GM12874 (cell line): ENCODE measurements around the gene NFATC1.

Source experiments
- CTCF ChIP-seq: IDR thresholded peaks from 2 replicates; pipeline ENCODE4 v1.5.1; 2011; ENCODE audit warnings: low read depth, mild to moderate bottlenecking, control low read depth, low read length, moderate library complexity; ENCODE audit not compliant: insufficient read depth

The NFATC1 gene

GRCh38 chr18:79470547-79470946 is 74.8 kb downstream of the NFATC1 start:
- TF ChIP-seq CTCF = no peak

- TF ChIP-seq CTCF = no peak
Observed at GRCh38 chr18:79471046-79471445, 75.3 kb downstream of the NFATC1 start.

GRCh38 chr18:79471597-79471996 is 75.9 kb downstream of the NFATC1 start:
- no peak for TF ChIP-seq CTCF

- no peak for TF ChIP-seq CTCF
Observed at GRCh38 chr18:79472176-79472575, 76.4 kb downstream of the NFATC1 start.

- TF ChIP-seq CTCF = no peak
Observed at GRCh38 chr18:79472946-79473345, 77.2 kb downstream of the NFATC1 start.

- TF ChIP-seq CTCF = no peak
Observed at GRCh38 chr18:79476031-79476917, 80.5 kb downstream of the NFATC1 start.

GRCh38 chr18:79476918-79477571 is 81.3 kb downstream of the NFATC1 start:
- no peak for TF ChIP-seq CTCF
